Skin epidermis (tissue), 12 donors: ENCODE measurements around the gene CBLN3.

Experiments
- H3K27ac ChIP-seq, 21 experiments: fragments of 200-600 bp; sonication (generic) in 11 of 21; one replicate each; pipeline ENCODE4 v1.5.0; 2020; ENCODE audit warnings: mild to moderate bottlenecking in 3 of 21, inconsistent platforms in 2 of 21, moderate library complexity in 2 of 21
- H3K4me3 ChIP-seq, 7 experiments: fragments of 200-600 bp; sonication (generic) in 2 of 7; one replicate each; pipeline ENCODE4 v1.5.0; 2020; ENCODE audit warnings: inconsistent platforms in 2 of 7, mild to moderate bottlenecking in 2 of 7, moderate library complexity in 1 of 7

CBLN3 gene

GRCh38 chr14:24440606-24441399, 11.3 kb upstream of the CBLN3 start:
- H3K27ac ChIP-seq, result peak overlapping the region in 3 of 21 experiments; percentile 23 to 94 (median 61)

GRCh38 chr14:24439830-24440605, 10.6 kb upstream of the CBLN3 start:
- Histone ChIP-seq H3K27ac (peak overlapping the region in 3 of 21 experiments; percentile 2 to 61 (median 23)), H3K4me3 (no peak overlapping the region)

More at GRCh38 chr14:24440606-24441399, 11.3 kb upstream of the CBLN3 start:
- no peak overlapping the region for H3K4me3 ChIP-seq

- Histone ChIP-seq H3K4me3 (no peak overlapping the region), H3K27ac (no peak overlapping the region)
Observed at GRCh38 chr14:24439257-24439656, 9.8 kb upstream of the CBLN3 start.

GRCh38 chr14:24438223-24439097, 9.0 kb upstream of the CBLN3 start:
- Histone ChIP-seq H3K4me3 (no peak overlapping the region), H3K27ac (no peak overlapping the region)

GRCh38 chr14:24437736-24438067, 8.2 kb upstream of the CBLN3 start:
- Histone ChIP-seq H3K27ac (peak overlapping the region in 11 of 21 experiments; percentile 24 to 74 (median 64)), H3K4me3 (no peak overlapping the region)

- peak overlapping the region in 13 of 21 experiments; percentile 21 to 74 (median 60) for H3K27ac ChIP-seq
- H3K4me3 ChIP-seq, result no peak overlapping the region
Observed at GRCh38 chr14:24437020-24437735, 7.7 kb upstream of the CBLN3 start.

- H3K27ac ChIP-seq, result peak overlapping the region in 16 of 21 experiments; percentile 2 to 74 (median 58)
- no peak overlapping the region for H3K4me3 ChIP-seq
Observed at GRCh38 chr14:24436355-24437019, 7.0 kb upstream of the CBLN3 start.

GRCh38 chr14:24435998-24436354, 6.5 kb upstream of the CBLN3 start:
- Histone ChIP-seq H3K27ac (peak overlapping the region in 15 of 21 experiments; percentile 2 to 74 (median 51)), H3K4me3 (no peak overlapping the region)

- Histone ChIP-seq H3K4me3 (no peak overlapping the region), H3K27ac (peak overlapping the region in 8 of 21 experiments; percentile 4 to 74 (median 26))
Observed at GRCh38 chr14:24435192-24435810, 5.8 kb upstream of the CBLN3 start.

GRCh38 chr14:24434676-24435075, 5.2 kb upstream of the CBLN3 start:
- Histone ChIP-seq H3K27ac (peak overlapping the region in 5 of 21 experiments; percentile 9 to 42 (median 26)), H3K4me3 (no peak overlapping the region)

- H3K4me3 ChIP-seq, result no peak overlapping the region
- no peak overlapping the region for H3K27ac ChIP-seq
Observed at GRCh38 chr14:24434036-24434435, 4.6 kb upstream of the CBLN3 start.

- peak overlapping the region in 2 of 7 experiments; percentile 63 to 73 for H3K4me3 ChIP-seq
- H3K27ac ChIP-seq, result peak overlapping the region in 13 of 21 experiments; percentile 33 to 99 (median 97)
Observed at GRCh38 chr14:24432259-24433131, 3.0 kb upstream of the CBLN3 start.

- Histone ChIP-seq H3K27ac (peak overlapping the region in 20 of 21 experiments; percentile 21 to 99 (median 97)), H3K4me3 (peak overlapping the region in 6 of 7 experiments; percentile 59 to 78 (median 68))
Observed at GRCh38 chr14:24431569-24432258, 2.2 kb upstream of the CBLN3 start.

GRCh38 chr14:24430682-24431568, 1.5 kb upstream of the CBLN3 start:
- H3K27ac ChIP-seq, result peak overlapping the region; percentile 18 to 99 (median 97)
- peak overlapping the region; percentile 59 to 78 (median 67) for H3K4me3 ChIP-seq

- H3K27ac ChIP-seq, result peak overlapping the region; percentile 86 to 99 (median 97)
- peak overlapping the region; percentile 59 to 78 (median 67) for H3K4me3 ChIP-seq
Observed at GRCh38 chr14:24430143-24430681, 744 bp upstream of the CBLN3 start.
